Measurements from ENCODE around the gene DLG2. TPM values are rescaled to one million over a fixed set of nuclear protein-coding genes. Genes with fewer than 3 reads are reported as not detected.

Gene DLG2
- total RNA-seq, 1 donor, result 3.0 TPM

DNA sequence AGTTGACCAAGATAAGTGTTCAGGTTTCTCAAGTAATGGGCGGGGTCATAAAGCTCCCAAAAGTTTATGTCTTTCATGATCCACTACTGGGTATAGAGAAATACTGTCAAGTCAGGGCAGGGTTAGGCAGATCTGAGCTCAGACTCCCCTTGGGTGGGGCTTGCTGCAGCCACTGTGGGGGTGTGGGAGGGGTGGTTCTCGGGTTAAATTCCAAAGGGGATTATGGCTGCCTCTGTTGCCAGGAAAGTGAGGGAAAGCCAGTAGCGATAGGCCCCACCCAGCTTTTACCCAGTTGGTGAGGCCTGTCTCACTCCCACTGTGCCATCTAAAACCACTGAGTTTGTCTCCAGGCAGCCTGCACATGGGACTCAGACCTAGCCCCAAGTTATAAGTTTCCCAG lies 37.8 kb downstream of the DLG2 start:
- DNase-seq (ENCODE audit: low read depth), result no peak
- no peak for TF ChIP-seq CTCF (IDR thresholded peaks at IDR 0.05; ENCODE audit: insufficient read depth, low read length)

DNA sequence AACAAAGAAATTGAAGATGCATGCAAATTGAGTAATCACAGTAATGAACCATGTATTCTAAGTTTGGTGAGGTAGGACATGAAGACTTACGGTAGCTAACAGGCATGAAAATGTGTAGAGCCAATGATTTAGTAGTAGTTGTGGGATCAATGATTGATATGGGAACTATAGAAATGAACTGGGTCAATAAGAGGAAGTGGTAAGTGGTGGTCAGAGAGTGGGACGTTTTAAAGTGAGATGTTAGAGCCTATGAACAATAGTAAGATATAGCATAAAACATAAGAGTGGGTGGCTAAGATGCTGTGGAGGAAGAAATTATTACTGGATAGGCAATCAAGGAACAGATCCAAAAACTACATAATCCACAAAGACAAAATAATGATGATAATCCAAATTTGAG lies 45.0 kb downstream of the DLG2 start:
- H3K4me3 ChIP-seq (ENCODE audit: low read depth, low read length), result no peak overlapping the region
- TF ChIP-seq CTCF (IDR thresholded peaks at IDR 0.05; ENCODE audit: insufficient read depth, low read length), result no peak
- DNase-seq (ENCODE audit: low read depth), result no peak

More for the DNA sequence above, 37.8 kb downstream of the DLG2 start:
- H3K4me3 ChIP-seq (ENCODE audit: low read depth, low read length), result no peak overlapping the region

DNA sequence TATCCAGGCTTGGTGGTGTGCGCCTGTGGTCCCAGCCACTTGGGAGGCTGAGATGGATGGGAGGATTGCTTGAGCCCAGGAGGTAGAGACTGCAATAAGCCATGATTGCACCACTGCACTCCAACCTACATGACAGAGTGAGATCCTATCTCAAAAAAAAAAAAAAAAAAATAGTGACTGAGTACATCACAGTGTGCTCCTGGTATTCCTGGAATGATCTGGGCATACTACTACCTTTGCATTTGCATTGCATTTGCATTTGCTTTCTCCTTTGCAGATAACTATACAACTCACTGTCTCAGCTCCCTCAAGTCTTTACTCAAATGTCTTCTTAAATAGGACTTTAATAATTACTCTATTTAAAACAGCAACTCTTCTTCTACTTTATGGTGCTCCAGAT lies 51.8 kb downstream of the DLG2 start:
- no peak for TF ChIP-seq CTCF (IDR thresholded peaks at IDR 0.05; ENCODE audit: insufficient read depth, low read length)
- no peak overlapping the region for H3K4me3 ChIP-seq (ENCODE audit: low read depth, low read length)
- DNase-seq (ENCODE audit: low read depth), result no peak

DNA sequence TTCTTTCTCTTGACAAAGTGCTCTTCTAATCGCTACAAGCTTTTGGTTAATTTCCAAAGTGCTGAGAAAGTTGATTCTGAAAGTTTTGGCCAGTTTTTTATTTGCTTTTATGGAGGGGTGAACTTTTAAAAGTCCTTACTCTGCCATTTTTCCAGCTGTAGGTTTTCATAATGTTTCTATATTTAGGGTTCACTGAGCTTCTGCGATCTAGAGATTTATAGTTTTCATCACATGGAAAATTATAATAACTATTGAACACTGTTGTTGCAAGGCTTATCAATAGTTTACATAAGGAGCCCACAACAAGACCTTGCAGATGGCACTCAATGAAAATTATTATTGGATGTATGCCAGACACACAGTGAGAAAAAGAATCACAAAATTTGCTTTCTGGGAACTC lies 55.1 kb downstream of the DLG2 start:
- TF ChIP-seq CTCF (IDR thresholded peaks at IDR 0.05; ENCODE audit: insufficient read depth, low read length), result no peak
- DNase-seq (ENCODE audit: low read depth), result no peak
- no peak overlapping the region for H3K4me3 ChIP-seq (ENCODE audit: low read depth, low read length)

DNA sequence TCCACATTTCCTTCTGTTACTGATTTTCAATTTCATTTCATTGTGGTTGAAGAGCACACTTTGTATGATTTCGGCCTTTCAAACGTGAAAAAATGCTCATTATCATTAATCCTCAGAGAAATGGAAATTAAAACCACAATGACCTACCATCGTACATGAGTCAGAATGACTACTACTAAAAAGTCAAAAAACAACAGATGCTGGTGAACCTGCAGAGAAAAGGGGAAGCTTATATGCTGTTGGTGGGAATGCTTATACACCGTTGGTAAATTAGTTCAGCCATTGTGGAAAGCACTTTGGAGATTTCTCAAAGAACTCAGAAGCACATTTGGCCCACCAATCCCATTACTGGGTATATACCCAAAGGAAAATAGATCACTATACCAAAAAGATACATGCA lies 57.6 kb downstream of the DLG2 start:
- H3K4me3 ChIP-seq (ENCODE audit: low read depth, low read length), result no peak overlapping the region
- no peak for TF ChIP-seq CTCF (IDR thresholded peaks at IDR 0.05; ENCODE audit: insufficient read depth, low read length)

DNA sequence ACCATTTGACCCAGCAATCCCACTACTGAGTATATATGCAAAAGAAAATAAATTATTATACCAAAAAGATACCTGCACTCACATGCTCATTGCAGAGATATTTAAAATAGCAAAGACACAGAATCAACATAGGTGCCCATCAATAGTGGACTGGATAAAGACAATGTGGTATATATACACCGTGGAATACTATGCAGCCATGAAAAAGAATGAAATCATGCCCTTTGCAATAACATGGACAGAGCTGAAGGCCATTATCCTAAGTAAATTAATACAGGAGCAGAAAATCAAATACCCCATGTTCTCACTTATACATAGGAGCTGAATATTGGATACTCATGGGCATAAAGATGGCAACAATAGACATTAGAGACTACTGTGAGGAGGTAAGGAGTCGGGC lies 68.7 kb downstream of the DLG2 start:
- no peak overlapping the region for H3K4me3 ChIP-seq (ENCODE audit: low read depth, low read length)
- no peak for DNase-seq (ENCODE audit: low read depth)
- TF ChIP-seq CTCF (IDR thresholded peaks at IDR 0.05; ENCODE audit: insufficient read depth, low read length), result no peak

More for the DNA sequence above, 57.6 kb downstream of the DLG2 start:
- no peak for DNase-seq (ENCODE audit: low read depth)

- no peak overlapping the region for H3K4me3 ChIP-seq (ENCODE audit: low read depth, low read length)
- TF ChIP-seq CTCF (IDR thresholded peaks at IDR 0.05; ENCODE audit: insufficient read depth, low read length), result no peak
- no peak for DNase-seq (ENCODE audit: low read depth)
Measured at GRCh38 chr11:85551881-85552280, 75.3 kb downstream of the DLG2 start.
